Dermis blood vessel endothelial cell (primary cell): Measurements from ENCODE around the gene LDLRAD4. TPM values are rescaled to one million over a fixed set of nuclear protein-coding genes. Genes with fewer than 3 reads are reported as not detected.
"Not testable (repeated sequence)": the region's sequence is repeated elsewhere in the genome, so short reads cannot be mapped to it uniquely, and the experiment has no call there.

Experiments used
- DNase-seq: peaks from one replicate; pipeline ENCODE4 v3.0.0; 2010
- total RNA-seq: library from RNA; depleted of rRNA; stranded (reverse); fragments of >200 nt; gene quantifications from 2 replicates; pipeline ENCODE4 v1.2.3, GENCODE V29; 2014

Gene LDLRAD4
- total RNA-seq, 1 donor from 2014 or later, result 20.1 TPM

DNA sequence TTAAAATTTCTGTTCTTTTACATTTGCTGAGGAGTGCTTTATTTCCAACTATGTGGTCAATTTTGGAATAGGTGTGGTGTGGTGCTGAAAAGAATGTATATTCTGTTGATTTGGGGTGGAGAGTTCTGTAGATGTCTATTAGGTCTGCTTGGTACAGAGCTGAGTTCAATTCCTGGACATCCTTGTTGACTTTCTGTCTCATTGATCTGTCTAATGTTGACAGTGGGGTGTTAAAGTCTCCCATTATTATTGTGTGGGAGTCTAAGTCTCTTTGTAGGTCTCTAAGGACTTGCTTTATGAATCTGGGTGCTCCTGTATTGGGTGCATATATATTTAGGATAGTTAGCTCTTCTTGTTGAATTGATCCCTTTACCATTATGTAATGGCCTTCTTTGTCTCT lies 127.9 kb downstream of the LDLRAD4 start:
- not testable (repeated sequence) for DNase-seq

DNA sequence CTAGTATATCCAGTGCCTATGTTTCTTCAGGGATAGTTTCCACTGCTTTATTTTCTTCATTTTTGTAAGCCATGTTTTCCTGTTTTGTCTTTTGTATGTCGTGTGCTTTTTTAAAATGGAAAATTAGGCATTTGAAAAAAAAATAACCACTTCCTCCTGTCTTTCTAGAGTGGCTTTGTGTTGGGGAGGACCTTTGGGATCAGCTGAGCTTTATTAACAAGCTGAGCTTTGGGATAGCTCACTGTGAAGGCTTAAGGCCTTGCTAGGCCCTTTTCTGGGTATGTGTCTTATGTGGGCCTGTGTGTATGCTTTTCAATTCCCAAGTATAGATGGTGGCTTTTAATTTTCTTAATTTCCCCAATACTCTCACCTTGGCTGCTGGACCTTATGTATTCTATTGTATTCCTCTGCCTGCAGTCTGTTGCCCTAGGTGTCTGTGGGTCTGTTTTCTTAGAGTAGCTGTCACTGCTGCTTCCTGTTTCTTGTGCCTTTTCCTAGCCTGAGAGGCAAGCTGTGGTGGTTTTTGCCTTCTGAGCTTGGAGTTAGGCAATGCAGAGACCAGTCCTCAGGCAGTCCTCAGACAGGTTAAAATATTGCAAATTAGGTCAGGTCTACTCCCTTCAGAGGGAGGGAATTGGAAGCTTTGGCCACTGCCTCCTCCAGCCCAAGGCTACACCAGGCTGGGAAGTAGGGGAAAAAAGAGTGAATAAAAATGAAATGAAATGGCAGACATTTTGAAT lies 134.7 kb downstream of the LDLRAD4 start:
- DNase-seq, result no peak

DNA sequence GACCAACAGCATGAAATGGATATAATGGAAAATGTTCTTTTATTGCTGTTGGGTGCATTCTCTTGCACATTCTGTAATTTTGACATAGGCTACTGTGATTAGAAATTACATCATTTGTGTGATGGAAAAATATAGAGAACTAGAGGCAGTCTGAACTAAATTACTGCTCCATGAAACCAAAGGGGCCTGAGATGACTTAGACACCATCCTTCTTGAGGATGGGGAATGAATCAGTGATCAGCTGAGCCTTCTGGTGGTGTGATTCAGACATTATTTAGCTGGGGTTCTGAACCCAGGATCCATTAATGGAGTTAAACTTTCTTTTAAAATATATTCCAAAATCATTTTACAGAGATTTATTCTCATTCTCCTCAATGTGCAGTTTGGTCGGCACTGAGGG lies 135.8 kb downstream of the LDLRAD4 start:
- no peak for DNase-seq

DNA sequence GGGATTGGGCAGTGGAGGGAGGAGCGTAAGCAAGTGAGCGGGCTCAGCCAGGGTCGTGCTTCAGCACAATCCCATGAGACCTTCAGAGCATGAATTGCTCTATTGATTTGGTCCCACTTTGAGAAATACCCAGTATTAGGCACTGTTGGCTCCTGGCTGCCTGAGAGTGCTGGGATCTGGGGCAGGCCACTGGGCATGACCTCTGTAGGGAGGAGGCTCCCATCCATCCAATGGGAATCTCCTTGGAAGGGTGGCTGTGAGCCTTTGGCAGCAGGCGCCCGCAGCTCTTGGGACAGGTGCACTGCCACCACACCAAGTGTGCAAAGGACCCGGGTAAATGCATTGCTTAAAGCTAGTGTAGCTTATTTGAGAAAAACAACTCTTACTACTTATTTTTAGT lies 137.5 kb downstream of the LDLRAD4 start:
- DNase-seq, result no peak

DNA sequence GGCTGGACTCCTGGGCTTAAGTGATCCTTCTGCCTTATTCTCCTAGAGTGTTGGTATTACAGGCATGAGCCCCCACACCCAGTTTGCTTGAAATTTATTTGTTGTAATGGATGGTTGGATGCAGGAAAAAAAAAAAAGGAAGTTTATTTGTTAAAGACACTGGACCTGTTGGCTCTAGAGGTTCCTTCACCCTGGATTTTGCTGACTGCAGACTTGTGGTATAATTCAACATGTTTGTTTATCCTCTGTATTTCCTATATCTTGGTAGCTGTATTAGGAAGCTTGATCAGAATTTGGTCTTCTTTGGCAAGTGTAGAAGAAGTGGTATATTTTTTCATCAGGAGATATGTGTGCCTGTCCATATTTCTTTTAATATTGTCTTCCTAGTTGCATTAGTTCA lies 138.7 kb downstream of the LDLRAD4 start:
- no peak for DNase-seq

DNA sequence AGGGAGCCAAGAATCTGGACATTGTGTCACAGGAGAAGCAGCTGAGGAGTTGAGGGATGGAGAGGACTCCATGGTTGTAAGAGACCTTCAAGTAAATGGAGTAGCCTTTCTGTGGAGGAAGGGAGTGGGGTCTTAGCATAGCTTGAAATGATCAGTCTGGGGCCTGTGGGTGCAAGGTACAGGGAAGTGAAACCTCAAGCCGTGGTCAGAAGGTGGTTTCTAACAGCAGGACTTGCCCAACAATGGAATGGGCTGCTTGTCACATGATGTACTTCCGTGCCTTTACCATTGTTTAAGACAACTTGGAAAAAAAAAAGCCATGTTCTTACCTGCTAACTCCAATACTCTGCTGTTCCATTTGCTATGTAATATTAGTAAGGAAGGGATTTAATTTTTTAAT lies 140.7 kb downstream of the LDLRAD4 start:
- no peak for DNase-seq

DNA sequence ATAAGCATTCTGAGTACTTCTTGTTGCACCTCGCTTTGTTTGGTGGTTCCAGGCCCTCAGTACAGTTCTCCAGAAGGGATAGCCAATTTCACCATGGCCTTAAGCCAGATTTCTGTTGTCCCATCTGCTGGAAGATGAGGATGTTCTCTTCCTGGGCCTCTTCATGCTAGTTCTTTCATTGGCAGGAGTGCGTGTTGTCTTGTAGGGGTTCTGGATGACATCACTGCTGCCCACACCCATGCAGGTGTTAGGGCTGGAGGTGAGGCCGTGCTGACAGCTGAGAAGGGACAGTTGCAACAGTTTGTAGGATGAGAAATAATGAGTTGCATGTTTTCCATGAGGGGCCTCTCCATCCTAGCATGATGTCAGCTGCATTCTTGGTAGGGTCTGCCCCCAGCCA lies 142.9 kb downstream of the LDLRAD4 start:
- DNase-seq, result no peak

DNA sequence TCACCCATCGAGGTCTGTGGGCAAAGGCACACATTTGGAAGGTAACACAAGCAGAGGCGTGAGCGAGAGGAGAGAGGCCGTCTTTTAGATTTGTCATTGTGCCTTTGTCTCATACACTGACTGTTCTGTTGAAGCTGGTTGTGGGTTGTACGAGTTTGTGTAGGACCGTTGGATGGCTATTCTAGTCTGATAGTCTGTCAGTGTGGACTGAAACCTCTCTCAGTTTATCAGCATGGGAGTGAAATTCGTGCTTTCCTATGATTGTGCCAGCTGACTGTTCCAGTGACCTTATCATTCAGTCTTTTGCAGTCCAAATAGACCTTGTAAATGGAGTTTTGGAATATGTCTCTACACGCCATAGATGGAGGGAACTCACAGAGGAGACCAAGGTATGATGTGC lies 143.5 kb downstream of the LDLRAD4 start:
- DNase-seq, result no peak

DNA sequence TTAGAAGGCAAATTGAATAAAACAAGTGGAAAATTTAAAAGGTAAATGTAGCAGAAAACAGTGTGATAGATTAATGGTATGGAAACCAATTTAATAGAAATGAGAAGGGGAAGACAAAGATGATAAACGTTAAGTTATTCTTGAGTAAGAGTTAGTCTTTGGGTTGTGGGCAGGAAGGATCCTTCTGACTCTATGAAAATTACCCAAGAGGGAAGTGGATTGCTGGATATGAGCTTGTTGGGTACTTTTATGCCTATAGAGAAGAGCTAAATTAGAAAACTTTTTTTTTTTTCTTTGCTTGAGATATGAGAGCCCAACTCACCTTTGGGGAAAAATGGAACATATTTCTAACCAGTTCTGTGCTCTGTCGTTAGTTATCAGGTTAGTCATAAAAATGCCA lies 144.0 kb downstream of the LDLRAD4 start:
- DNase-seq, result no peak

DNA sequence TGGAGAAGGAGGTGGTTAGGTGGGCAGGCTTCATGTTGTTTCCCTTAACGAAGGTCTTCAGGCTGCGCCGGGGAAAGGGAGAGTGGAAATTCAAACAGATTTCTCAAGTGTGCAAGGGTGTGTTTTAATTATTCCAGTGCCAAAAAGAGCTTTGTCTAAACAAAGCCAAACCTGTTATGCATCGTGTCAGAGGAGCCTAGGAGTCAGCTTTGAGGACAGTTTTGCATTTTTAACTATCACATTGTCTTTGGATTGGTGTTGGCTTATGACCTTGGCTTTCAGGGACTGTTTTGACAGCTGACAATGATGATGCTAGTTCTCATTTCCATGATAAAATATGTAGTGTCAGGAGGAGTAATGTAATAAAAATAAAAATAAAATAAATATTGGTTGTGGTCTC lies 144.8 kb downstream of the LDLRAD4 start:
- no peak for DNase-seq

DNA sequence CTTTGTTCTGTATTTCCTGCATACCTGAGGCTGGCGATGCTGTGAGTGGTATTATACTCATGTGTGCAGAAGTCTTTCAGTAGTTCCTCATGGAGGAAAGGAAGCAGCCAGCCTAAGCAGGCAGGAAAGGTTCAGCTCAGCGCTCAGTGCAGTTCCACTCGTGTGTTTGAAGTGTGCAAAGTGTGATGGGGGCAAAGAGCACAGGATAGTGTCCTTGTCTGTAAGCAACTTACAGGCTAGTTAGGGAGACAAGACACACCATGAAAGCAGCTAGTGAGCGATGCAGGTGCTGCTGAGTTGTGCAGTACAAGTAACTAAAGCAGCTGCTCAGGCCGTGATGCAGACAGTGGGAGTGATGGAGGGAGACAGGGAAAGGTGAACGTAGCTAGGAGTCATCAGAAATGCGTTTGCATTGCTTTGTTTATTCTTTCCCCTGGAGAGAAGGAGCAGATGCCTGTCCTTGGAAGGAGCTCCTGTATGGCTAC lies 146.2 kb downstream of the LDLRAD4 start:
- no peak for DNase-seq

DNA sequence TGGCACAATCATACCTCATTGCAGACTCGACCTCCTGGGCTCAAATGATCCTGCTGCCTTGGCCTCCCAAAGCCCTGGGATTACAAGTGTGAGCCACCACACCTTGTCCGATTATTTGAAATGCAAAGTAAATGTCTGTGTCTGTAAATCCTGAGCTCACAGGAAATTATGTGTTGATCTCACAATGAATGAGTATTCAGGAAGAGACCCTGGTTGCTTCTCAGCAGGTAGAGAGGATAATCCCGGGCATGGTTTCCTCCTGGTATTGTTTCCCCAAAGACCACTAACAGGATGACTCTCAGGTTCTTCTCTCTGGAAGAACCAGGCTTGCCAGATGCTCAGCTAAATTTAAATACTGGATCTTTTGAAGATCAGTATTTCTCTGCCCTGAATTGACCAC lies 147.6 kb downstream of the LDLRAD4 start:
- no peak for DNase-seq

DNA sequence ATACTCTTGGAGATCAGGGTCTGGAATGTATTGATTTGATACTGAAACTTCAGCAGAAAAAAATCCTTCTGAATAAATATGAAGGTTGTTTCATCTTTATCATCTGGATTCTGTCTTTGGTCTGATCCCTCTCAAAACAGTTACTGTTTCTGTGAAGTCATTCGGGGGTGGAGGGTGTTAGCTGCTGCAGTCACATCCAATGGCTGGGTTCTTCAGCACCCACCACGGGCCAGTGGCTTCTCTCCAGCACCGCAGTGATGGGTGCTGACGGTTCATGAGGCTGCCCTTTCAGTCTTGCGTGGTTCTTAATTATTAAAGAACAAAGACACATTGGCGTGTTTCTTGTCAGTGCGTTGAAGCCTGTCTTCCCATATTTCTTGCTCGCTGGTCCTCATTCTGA lies 148.0 kb downstream of the LDLRAD4 start:
- DNase-seq, result no peak

DNA sequence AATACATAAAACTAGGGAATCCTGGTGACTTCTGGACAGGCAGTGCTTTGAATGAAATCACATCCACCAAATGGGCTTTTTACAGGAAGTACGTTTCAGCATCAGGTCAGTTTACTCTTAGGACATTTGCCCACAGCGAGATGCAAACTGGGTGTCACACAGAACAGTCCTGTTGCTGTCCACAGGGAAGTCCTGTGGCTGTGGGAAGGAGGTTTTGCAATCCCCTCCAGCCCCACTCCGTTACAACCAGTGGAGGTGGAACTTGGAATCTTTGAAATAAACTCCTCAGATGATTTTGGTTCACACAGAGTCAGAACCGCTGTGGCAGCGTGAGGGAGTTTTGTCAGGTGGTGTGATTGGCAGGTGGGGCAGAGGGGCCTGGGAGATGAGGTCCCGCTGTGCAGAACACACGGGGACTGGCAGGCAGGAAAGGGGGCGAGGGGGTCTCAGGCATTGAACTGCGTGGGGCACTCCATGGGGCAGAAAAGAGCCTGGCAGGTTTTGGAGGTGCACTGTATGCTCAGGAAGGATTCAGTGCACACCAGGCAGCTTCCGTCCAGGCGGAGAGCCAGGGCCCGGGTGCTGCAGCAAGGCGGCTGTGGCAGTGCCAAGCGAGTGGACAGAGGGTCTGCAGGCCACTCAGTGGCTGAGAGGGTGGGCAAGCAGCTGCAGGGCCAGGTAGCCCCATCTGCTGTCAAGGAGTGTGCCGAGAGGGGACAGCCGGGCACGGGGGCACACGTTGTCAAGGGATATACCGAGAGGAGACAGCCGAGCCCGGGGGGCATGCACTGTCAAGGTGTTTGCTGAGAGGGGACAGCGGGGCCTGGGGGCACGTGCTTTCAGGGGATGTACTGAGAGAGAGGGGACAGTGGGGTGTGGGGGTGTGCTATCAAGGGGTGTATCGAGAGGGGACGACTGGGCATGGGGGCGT lies 148.7 kb downstream of the LDLRAD4 start:
- DNase-seq, result no peak

DNA sequence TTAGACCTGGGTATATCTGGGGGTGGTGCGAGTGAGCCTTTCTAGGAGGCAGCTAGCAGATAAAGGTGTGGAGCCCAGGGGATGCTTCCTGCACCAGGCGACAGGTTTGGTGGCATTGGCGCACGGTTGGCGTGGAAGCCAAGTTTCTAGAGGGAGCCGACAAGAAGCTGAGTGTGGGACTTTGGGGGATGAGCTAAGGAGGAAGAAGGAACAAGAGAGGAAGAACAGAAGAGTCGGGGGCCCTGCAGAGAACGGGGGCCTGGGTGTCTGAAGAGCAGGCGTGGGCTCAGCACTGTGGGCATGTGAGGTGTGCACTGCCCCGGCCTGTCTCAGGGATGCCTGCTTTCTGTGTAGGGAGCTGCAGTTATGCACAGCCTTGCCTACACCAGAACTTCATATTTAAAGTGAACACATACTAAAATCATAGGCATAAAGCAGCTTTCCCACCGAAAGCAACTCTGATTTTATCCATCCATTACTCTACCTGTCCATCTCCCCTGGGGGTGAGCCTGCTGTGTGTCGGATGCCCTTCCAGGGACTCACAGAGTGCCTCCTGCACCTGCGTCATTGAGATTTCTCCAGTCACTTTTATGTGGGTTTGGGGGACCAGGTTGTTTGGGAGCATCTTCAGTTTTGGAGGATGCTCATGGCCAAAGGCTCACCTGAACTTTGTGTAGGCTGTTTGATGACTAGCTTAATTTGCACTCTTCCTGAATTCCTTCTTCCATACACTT lies 149.7 kb downstream of the LDLRAD4 start:
- no peak for DNase-seq

DNA sequence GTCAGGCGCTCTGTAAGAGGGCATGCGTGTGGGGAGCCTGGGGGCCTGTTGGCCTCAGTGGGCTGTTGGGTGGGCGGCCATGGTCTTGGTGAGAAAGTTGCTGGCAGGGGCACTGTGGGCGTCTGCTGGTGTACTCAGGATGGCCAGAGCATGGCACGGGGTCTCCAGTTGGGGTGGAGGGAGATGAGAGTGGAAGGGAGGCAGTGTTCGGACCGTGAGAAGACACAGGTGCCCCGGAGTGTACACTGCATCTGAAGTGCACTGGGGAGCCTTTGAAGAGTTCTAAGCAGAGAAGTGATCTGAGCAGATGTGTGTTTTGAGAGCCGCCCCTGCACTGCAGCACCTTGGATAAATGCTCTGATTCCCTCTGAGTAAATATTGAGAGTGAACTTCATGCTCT lies 150.8 kb downstream of the LDLRAD4 start:
- no peak for DNase-seq

DNA sequence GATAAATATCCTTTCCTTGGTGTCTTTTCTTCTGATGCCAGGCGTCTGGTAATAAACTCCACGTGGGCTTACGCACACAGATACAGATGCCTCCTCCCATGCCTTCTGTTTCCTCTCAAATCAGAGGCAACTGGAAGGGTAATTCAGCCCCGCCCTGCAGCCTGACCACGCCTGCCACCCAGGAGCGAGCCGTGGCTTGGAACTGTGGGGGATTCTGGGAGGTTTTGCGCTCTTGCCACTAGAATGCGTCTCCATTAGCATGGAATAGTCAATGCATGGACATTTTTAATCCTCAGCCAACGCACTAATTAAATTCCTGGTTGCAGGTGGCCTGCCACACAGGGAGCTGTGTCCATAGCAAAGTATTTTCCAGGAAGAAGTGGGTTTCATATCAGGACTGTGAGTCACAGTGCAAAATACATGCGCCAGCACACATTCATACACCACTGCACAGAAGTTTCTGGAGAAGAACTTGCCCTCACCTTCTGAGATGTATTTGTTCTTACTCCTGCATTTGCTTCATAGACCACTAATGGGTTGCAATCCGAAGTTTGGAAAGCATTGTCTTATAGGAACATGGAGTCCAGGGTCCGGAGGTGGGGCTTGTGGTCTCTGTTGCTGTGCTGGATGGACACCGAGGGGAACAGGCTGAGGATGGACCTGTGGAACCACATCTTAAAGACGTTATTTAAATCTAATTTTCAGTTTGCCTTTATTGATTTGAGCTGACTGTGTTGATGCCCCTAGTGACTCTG lies 151.4 kb downstream of the LDLRAD4 start:
- DNase-seq, result peak; percentile 48

DNA sequence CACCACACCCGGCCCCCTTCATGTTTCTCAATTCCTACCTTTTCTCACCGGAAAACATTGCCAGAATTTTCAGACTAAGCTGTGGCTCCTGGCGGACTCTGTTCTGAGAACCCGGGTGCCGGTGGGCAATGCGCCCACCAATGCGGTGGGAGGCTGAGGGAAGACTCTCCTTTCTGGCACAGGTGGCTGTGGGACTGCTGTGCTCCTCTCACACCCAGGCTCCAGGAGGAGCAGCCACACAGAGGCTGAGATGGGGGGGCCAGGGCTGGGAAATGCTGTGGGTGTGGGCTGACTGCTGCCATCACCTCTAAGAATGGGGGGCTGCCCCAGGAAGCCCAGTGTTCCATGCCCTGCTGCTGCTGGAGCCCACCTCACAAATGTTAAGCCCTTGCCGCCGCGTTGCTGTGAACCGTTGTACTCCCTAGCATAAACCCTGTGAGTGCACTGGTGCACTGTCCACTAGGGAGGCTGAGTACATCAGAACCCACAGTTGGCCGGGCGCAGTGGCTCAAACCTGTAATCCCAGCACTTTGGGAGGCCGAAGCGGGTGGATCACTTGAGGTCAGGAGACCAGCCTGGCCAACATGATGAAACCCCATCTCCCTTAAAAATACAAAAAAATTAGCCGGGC lies 152.6 kb downstream of the LDLRAD4 start:
- no peak for DNase-seq

DNA sequence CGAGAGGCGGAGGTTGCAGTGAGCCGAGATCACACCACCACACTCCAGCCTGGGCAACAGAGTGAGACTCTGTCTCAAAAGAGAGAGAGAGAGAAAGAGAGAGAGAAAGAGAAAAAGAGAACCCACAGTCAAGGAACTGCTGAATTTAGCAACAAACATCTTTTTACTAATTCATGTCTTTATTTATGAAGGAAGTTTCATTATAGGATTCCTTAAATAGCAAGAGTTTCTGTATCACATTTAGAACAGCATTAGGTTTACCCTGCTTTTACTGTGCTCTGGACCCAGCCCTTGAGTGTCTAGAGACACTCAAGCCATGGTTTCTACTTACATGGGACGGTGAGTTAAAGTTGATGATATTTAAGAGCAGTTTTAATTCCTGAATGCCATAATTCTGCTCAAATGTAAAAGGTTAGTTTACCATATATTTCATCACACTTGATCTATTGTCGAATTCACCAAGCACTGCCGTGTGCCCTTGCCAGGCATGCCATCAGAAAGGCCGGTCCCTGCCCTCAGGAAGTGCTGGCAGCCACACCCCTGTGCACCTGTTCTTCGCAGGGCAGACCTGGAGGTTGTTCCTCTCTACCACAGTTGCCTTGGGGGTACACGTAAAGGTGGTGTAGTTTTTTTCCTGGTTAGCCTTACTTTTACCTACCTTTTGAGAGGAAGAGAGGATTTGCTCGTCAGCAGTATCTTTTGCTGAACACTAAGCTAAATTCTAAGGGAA lies 153.3 kb downstream of the LDLRAD4 start:
- no peak for DNase-seq

DNA sequence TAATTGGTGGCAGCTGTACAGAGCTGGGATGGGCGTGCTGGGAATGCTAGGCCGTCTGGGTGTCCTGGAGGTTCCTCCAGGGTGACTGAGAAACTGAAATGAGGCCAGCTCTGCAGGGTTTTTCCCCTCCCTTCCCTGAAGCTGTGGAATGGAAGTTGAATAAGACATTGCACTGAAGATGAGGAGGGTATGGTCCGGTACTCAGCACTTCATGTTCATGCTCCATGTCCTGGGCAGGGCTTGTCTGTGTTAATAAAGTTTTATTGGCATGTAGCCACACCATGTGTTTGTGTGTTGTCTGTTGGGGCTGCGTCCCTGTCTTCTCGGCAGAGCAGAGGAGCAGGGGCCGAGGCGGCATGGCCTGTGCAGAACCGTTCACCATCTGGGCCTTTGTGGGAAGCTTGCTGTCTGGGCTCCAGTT lies 154.0 kb downstream of the LDLRAD4 start:
- no peak for DNase-seq

DNA sequence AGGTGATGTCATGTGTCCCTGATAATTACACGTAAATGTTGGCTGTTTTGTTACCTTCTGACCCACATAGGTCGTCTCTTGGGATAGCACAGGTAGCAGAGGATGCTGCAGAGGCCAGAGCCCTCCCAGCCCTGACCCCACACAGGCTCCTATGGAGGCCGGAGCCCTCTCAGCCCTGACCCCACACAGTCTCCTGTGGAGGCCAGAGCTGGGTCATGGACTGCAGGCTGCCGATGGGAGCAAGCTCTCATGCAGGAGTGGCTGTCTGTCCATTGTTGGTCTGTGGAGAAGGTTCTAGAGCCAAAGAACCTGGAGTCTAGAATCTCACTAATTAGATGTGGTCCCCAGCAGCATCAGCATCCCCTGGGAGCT lies 155.5 kb downstream of the LDLRAD4 start:
- DNase-seq, result no peak
